WTC11 (cell line): ENCODE data around the gene FOXO1.

ENCODE experiments used
- NFYB ChIP-seq: sonication (generic); formaldehyde crosslinking; conservative IDR thresholded peaks from 2 replicates; pipeline ENCODE4 v1.8.0; 2022; ENCODE audit warnings: low read depth, missing genetic modification reagents
- PRRX2 ChIP-seq: fragments of 250-450 bp; sonication (Bioruptor Pico); IDR thresholded peaks from 2 replicates; pipeline ENCODE4 v1.8.0; 2021; ENCODE audit warnings: mild to moderate bottlenecking
- SMAD3 ChIP-seq: sonication (generic); formaldehyde crosslinking; IDR thresholded peaks from 2 replicates; pipeline ENCODE4 v1.8.0; 2022; ENCODE audit warnings: missing genetic modification reagents, mild to moderate bottlenecking, borderline replicate concordance
- TF ChIP-seq, protein P1 (sequence below): fragments of 200-600 bp; IDR thresholded peaks from 2 replicates; pipeline ENCODE4 v1.8.0; 2022; ENCODE audit warnings: antibody characterized with exemption

DNA sequence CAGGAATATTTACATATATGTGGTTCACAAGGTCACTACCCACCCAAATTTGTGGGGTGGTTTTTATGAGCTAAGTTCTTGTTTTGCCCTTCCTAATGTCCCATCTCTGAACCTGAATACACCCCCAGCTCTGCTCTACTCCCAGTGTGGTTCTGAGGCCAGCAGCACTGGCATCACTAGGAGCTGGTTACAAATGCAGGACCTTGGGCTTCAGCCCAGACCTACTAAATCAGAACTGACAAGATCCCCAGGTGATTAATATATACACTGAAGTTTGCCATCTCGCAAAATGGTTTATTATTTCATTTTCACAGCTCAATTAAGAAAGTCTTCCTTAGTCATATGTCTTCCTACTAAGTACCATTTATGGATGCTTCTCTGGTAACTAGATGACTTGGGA, 67.9 kb downstream of the FOXO1 start:
- TF ChIP-seq, protein P1, sequence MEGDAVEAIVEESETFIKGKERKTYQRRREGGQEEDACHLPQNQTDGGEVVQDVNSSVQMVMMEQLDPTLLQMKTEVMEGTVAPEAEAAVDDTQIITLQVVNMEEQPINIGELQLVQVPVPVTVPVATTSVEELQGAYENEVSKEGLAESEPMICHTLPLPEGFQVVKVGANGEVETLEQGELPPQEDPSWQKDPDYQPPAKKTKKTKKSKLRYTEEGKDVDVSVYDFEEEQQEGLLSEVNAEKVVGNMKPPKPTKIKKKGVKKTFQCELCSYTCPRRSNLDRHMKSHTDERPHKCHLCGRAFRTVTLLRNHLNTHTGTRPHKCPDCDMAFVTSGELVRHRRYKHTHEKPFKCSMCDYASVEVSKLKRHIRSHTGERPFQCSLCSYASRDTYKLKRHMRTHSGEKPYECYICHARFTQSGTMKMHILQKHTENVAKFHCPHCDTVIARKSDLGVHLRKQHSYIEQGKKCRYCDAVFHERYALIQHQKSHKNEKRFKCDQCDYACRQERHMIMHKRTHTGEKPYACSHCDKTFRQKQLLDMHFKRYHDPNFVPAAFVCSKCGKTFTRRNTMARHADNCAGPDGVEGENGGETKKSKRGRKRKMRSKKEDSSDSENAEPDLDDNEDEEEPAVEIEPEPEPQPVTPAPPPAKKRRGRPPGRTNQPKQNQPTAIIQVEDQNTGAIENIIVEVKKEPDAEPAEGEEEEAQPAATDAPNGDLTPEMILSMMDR: no peak
- TF ChIP-seq NFYB (CRISPR knock-in tag): no peak
- no peak for TF ChIP-seq SMAD3 (CRISPR knock-in tag)
- no peak for TF ChIP-seq PRRX2 (CRISPR knock-in tag)
